Psoas muscle (tissue), 8 donors: Measurements from ENCODE around the gene CTTNBP2. TPM values are rescaled to one million over a fixed set of nuclear protein-coding genes. Genes with fewer than 3 reads are reported as not detected.

ENCODE experiments used
- ATAC-seq, 4 donors: fragments of 200-7000 bp; cut with Tn5 transposase; one replicate each; pipeline ENCODE4 v1.9.1; 2020; ENCODE audit warnings: moderate library complexity in 3 of 4, mild to moderate bottlenecking in 2 of 4
- DNase-seq, 2 donors: peaks; one replicate each; pipeline ENCODE4 v3.0.0-alpha.2; 2020
- H3K27ac ChIP-seq: fragments of 200-600 bp; one replicate; pipeline ENCODE4 v1.8.0; 2022
- H3K27me3 ChIP-seq, 3 donors: fragments of 200-600 bp in 1 of 3; one replicate each; pipeline versions ENCODE4 v1.6.1 to v1.8.0; 2013 to 2022; ENCODE audit warnings: low read length in 2 of 3, mild to moderate bottlenecking in 2 of 3, moderate library complexity in 1 of 3; ENCODE audit not compliant: insufficient read depth in 3 of 3
- H3K36me3 ChIP-seq, 2 donors: fragments of 200-600 bp in 1 of 2; one replicate each; pipeline versions ENCODE4 v1.6.1 to v1.8.0; 2013 to 2022; ENCODE audit warnings: low read depth in 1 of 2, mild to moderate bottlenecking in 1 of 2, moderate library complexity in 1 of 2; ENCODE audit not compliant: insufficient read depth in 1 of 2
- H3K4me1 ChIP-seq: fragments of 200-600 bp; one replicate; pipeline ENCODE4 v1.8.0; 2022
- H3K4me3 ChIP-seq: fragments of 200-600 bp; one replicate; pipeline ENCODE4 v1.8.0; 2022; ENCODE audit warnings: mild to moderate bottlenecking
- H3K9me3 ChIP-seq: fragments of 200-600 bp; one replicate; pipeline ENCODE4 v1.8.0; 2022
- CTCF ChIP-seq: fragments of 200-600 bp; IDR thresholded peaks from one replicate; pipeline ENCODE4 v1.8.0; 2022; ENCODE audit warnings: antibody characterized with exemption
- WGBS, 3 donors: extraction: QIAGEN DNeasy Blood & Tissue Kit; methylation state at CpG; one replicate each; pipeline versions ENCODE4 v1.1.6 to v1.1.7; 2013; 5-methylcytosine and 5-hydroxymethylcytosine counted together
- intact Hi-C, 2 donors: fragments of 100-400 bp; cut with DNase I; formaldehyde crosslinking; loops; one replicate each; pipeline versions ENCODE4 v1.11.0 to v1.14.2; 2022
- polyA plus RNA-seq, 3 donors: library from polyadenylated mRNA; stranded (reverse); fragments of 200-250 nt; gene quantifications; one replicate each; pipeline ENCODE4 v1.2.3, GENCODE V29; 2013
- total RNA-seq, 4 donors: library from RNA; stranded (reverse); fragmentation: NEBNext Ultra II Directional in 2 of 4; extraction: Animal tissue kit (Norgen Biotek cat#: 25700) in 2 of 4; gene quantifications; one replicate each; pipeline versions ENCODE4 v1.2.1 to v1.2.4, GENCODE V29; 2021 to 2023
- donor health status: healthy with polysubstance abuse.
- donor health status: DM: no; HTN: no; CAD: no; lungs with moderate emphysema.
- donor health status: Bipolar disorder and iron deficiency.
- donor health status: healthy.
- donor health status: DM: yes; HTN: yes; CAD: no.
- donor health status: DM: no; HTN: no; CAD: no.
- donor health status: DM: no; HTN: no; CAD: no.
- donor health status: DM: yes; HTN: yes; CAD: no.

The CTTNBP2 gene
- total and polyA plus RNA-seq, 7 donors = 0.10 to 1.8 (median 0.38) TPM

DNA sequence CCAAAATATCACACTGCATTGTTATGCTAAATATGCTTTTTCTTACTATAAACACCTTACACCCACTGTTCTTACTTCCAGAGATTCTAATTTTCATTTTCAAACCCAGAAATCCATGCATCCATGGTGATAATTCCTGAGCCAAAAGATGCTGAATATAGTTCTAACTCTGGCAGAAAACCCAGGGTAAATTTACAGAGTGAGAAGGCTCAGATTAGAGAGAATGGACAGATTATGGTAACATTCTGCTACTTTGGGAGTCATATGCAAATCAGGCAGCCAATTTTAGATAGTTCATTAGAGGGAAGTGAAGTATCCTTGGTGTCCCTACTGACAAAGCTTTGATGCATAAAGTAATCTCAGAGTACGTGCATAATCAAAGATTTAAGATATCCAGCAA lies 15.4 kb upstream of the CTTNBP2 start:
- Histone ChIP-seq H3K9me3 (no peaks in the 10 kb centered on the region), H3K36me3 (no peaks in the 10 kb centered on the region), H3K27ac (no peak overlapping the region), H3K27me3 (no peaks in the 10 kb centered on the region), H3K4me3 (no peak overlapping the region), H3K4me1 (no peaks in the 10 kb centered on the region)
- no peak for TF ChIP-seq CTCF
- DNase-seq (no peak), ATAC-seq (no peak)
- intact Hi-C loops = no loop called here
- WGBS, 3 donors = 73% methylated on average over 1 of the region's 1 CpG

DNA sequence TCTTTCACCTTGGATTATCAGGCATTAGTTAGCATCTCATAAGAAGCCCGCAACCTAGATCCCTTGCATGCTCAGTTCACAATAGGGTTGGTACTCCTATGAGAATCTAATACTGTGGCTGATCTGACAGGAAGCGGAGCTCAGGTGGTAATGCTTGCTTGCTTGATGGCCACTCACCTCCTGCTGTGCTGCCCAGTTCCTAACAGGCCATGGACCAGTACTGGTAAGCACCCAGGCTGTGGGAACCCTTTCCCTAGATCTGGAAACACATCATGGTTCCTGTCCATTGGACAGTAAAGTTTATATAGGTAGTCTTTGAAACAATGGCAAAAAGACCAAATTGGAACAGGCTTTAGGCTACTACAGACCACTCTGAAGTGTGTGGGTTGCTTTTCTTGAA lies 9.4 kb upstream of the CTTNBP2 start:
- H3K27me3 ChIP-seq = no peaks in the 10 kb centered on the region
- H3K9me3 ChIP-seq = no peaks in the 10 kb centered on the region
- DNase-seq (no peak), ATAC-seq (no peak)
- no peak overlapping the region for H3K27ac ChIP-seq
- TF ChIP-seq CTCF = no peak
- no peaks in the 10 kb centered on the region for H3K4me1 ChIP-seq
- H3K4me3 ChIP-seq = no peak overlapping the region
- H3K36me3 ChIP-seq = no peaks in the 10 kb centered on the region
- intact Hi-C loops = no loop called here
- WGBS, 3 donors = 87 to 98% (median 90%) methylated on average over 2 of the region's 2 CpGs

GRCh38 chr7:117876761-117877160 lies 3.5 kb upstream of the CTTNBP2 start:
- Histone ChIP-seq H3K4me1 (peaks cover 5% of the 10 kb centered on the region), H3K9me3 (no peaks in the 10 kb centered on the region), H3K27me3 (peaks cover 0 to 31% (median 7%) of the 10 kb centered on the region in 3 donors), H3K4me3 (no peak overlapping the region), H3K36me3 (no peaks in the 10 kb centered on the region), H3K27ac (no peak overlapping the region)
- ATAC-seq (no peak), DNase-seq (no peak)
- TF ChIP-seq CTCF = no peak
- WGBS, 3 donors = 69 to 78% (median 77%) methylated on average over 1 of the region's 1 CpG
- intact Hi-C loops = no loop called here

- H3K27ac ChIP-seq = no peak overlapping the region
- no peak overlapping the region for H3K4me3 ChIP-seq
- ATAC-seq (no peak), DNase-seq (no peak)
- no peaks in the 10 kb centered on the region for H3K36me3 ChIP-seq
- no peaks in the 10 kb centered on the region for H3K9me3 ChIP-seq
- intact Hi-C loops = no loop called here
- no peak for TF ChIP-seq CTCF
- peaks cover 0 to 36% (median 8%) of the 10 kb centered on the region in 3 donors for H3K27me3 ChIP-seq
- H3K4me1 ChIP-seq = peaks cover 5% of the 10 kb centered on the region
Observed at GRCh38 chr7:117875566-117875965, 2.3 kb upstream of the CTTNBP2 start.

DNA sequence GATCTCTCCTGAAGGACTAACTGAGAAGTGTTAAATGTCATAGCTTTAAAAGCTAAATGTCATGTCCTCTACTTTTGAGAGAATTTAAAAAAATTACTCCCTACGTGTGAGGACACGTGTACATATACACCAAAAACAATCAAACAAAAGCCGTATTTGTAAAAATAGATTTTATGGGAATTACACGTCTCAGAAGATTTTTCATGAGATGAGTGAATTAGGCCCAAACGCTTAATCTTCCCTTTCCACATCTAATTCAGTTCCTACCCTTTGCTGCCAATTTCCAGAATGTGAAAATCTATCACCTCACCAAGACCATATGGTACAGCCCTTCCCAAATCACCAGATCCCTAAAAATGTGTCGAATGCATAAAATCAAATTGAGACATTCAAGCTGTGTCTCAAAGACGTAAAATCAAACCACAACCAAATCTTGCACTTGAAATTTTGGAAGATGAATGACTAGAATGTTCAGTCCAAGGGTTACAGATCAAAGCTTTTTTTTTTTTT lies 1.0 kb upstream of the CTTNBP2 start:
- ATAC-seq (no peak), DNase-seq (no peak)
- TF ChIP-seq CTCF = no peak
- WGBS, 3 donors = 54 to 56% (median 55%) methylated on average over 7 of the region's 7 CpGs
- Histone ChIP-seq H3K27me3 (peaks cover 0 to 36% (median 8%) of the 10 kb centered on the region in 3 donors), H3K9me3 (no peaks in the 10 kb centered on the region), H3K36me3 (no peaks in the 10 kb centered on the region), H3K4me3 (peak overlapping the region; percentile 75), H3K4me1 (peaks cover 5% of the 10 kb centered on the region), H3K27ac (no peak overlapping the region)
- intact Hi-C loops = no loop called here
